Measurements from ENCODE around the gene CEP170B. TPM values are rescaled to one million over a fixed set of nuclear protein-coding genes. Genes with fewer than 3 reads are reported as not detected.

The CEP170B gene
- total and polyA plus RNA-seq, 2 donors (not counting 3 experiments of a cell fraction or from before 2014, with no cell fraction given), result 13.9 to 38.6 TPM

DNA sequence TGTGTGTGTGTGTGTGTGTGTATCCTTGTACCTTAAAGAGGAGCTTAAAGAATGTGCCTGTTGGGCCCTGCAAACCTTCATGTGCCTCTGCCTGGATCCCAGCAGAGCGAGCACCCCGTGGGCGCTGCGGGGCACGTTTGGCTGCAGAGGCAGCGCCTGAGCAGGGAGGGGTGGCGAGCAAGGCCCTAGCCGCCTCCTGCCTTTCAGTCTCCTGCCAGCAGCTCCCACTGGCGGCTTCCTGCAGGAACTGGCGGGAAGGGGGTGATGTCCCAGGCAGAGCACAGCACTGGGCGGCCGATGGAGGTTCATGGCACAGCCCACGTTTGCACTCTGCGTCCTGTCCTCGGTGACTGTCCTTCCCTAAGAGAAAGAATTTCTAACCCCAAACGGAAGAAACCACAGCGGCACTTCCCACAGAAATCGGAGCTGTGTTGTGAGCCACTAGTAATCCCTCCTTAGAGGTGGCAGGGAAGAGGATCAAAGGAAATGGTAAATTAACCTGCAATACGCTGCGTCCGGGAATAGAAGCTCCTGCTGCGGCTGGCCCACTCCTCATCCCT lies 44.3 kb upstream of the CEP170B start:
- no peaks in the 10 kb centered on the region for H3K9me3 ChIP-seq (replicated peaks; ENCODE audit: control insufficient read depth, insufficient read depth, low read length)
- no peak overlapping the region for H3K27ac ChIP-seq (ENCODE audit: insufficient read depth, low read depth, low read length)
- peak; percentile 49 for DNase-seq (ENCODE audit: low read depth, low spot score)
- no peak overlapping the region for H3K4me3 ChIP-seq (replicated peaks in 1 of 3; ENCODE audit: insufficient read depth in 1 of 3, low read depth in 1 of 3, low read length in 3 of 3)
- no peaks in the 10 kb centered on the region for H3K79me2 ChIP-seq (ENCODE audit: control insufficient read depth, insufficient read depth, low read length)
- intact Hi-C loops (cut with micrococcal nuclease), result loop anchor here (1.0 kb wide), 1 partner anchor 52 kb away; no protein-coding TSS in a partner anchor
- no peaks in the 10 kb centered on the region for H3K36me3 ChIP-seq (ENCODE audit: control insufficient read depth in 2 of 2, extremely low read depth in 1 of 2, insufficient read depth in 2 of 2, low read length in 2 of 2)
- H3K9ac ChIP-seq (replicated peaks; ENCODE audit: extremely low read depth, insufficient read depth, low read length), result no peak overlapping the region
- POLR2A ChIA-PET, result no interaction called here
- TF ChIP-seq POLR2AphosphoS5 (IDR thresholded peaks at IDR 0.05; ENCODE audit: insufficient read depth, low read depth, low read length), result no peak
- TF ChIP-seq, protein P1, sequence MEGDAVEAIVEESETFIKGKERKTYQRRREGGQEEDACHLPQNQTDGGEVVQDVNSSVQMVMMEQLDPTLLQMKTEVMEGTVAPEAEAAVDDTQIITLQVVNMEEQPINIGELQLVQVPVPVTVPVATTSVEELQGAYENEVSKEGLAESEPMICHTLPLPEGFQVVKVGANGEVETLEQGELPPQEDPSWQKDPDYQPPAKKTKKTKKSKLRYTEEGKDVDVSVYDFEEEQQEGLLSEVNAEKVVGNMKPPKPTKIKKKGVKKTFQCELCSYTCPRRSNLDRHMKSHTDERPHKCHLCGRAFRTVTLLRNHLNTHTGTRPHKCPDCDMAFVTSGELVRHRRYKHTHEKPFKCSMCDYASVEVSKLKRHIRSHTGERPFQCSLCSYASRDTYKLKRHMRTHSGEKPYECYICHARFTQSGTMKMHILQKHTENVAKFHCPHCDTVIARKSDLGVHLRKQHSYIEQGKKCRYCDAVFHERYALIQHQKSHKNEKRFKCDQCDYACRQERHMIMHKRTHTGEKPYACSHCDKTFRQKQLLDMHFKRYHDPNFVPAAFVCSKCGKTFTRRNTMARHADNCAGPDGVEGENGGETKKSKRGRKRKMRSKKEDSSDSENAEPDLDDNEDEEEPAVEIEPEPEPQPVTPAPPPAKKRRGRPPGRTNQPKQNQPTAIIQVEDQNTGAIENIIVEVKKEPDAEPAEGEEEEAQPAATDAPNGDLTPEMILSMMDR (IDR thresholded peaks at IDR 0.05; ENCODE audit: extremely low read depth in 1 of 2, insufficient read depth in 1 of 2, low read depth in 1 of 2, low read length in 2 of 2), result peak; percentile 49 to 75
- H3K4me2 ChIP-seq (ENCODE audit: insufficient read depth, low read length), result no peak overlapping the region
- H3K9me1 ChIP-seq (replicated peaks; ENCODE audit: control insufficient read depth, extremely low read depth, insufficient read depth, low read length), result no peaks in the 10 kb centered on the region
- peaks cover 9% of the 10 kb centered on the region for H3K4me1 ChIP-seq (ENCODE audit: control insufficient read depth, extremely low read depth, insufficient read depth, low read length)
- peak; percentile 80 for FAIRE-seq
- no peaks in the 10 kb centered on the region for H4K20me1 ChIP-seq (replicated peaks; ENCODE audit: control insufficient read depth, extremely low read depth, insufficient read depth, low read length)
- CTCF ChIA-PET, result interaction anchor here (1.1 to 5.0 kb wide), 9 partner anchors 11 to 93 kb away, joined by 3 to 67 read pairs (median 4); partner anchors contain the start of gene ZBTB42
- H2AFZ ChIP-seq (ENCODE audit: low read depth, low read length), result no peak overlapping the region
- no TSS peak for BruUV-seq (replicated peaks)
- dilution Hi-C loops (cut with MboI; ENCODE audit: extremely low pct_ligation_motif_present, low sequenced_read_pairs), result no loop called here
- H3K27me3 ChIP-seq (ENCODE audit: control insufficient read depth in 2 of 2, insufficient read depth in 2 of 2, low read length in 2 of 2), result no peaks in the 10 kb centered on the region

DNA sequence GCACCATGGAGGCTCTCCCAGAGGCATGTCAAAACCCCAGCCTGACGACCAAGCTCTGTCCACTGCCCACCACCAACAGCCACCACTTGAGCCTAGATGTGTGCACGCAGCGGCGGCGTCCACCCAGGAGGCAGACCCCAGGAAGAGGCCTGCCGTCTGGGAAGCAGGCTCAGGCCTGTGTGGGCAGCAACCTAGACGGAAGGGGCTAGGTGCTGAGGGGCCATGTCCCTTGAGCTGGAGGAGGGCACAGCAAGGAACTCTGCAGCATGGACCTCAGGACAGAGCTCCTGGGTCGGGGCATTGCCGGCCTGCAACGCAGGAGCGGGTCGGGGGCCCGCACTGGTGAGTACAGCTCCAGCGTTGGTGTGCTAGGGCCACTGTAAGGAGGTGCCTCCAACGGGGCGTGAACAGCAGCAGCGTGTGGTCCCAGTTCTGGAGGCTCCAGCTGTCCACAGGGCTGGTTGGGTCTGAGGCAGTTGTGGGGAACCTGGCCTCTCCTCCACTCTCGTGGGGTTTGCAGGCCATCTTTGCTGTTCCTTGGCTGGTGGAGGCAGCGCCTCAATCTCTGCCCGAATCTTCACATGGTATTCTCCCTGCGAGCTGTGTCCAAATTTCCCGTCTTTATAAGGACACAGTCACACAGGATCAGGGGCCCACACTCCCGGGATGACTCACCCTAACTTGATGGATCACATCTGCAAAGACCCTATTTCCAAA lies 43.7 kb upstream of the CEP170B start:
- intact Hi-C loops (cut with micrococcal nuclease), result no loop called here
- peaks cover 11% of the 10 kb centered on the region for H3K4me1 ChIP-seq (ENCODE audit: control insufficient read depth, extremely low read depth, insufficient read depth, low read length)
- no peaks in the 10 kb centered on the region for H3K9me3 ChIP-seq (replicated peaks; ENCODE audit: control insufficient read depth, insufficient read depth, low read length)
- ChIA-PET POLR2A (no interaction called here), CTCF (interaction anchor here (1.1 to 5.0 kb wide), 9 partner anchors 11 to 93 kb away, joined by 3 to 67 read pairs (median 4); partner anchors contain the start of gene ZBTB42)
- no peaks in the 10 kb centered on the region for H3K36me3 ChIP-seq (ENCODE audit: control insufficient read depth in 2 of 2, extremely low read depth in 1 of 2, insufficient read depth in 2 of 2, low read length in 2 of 2)
- no peak overlapping the region for H3K4me2 ChIP-seq (ENCODE audit: insufficient read depth, low read length)
- H3K9ac ChIP-seq (replicated peaks; ENCODE audit: extremely low read depth, insufficient read depth, low read length), result no peak overlapping the region
- H4K20me1 ChIP-seq (replicated peaks; ENCODE audit: control insufficient read depth, extremely low read depth, insufficient read depth, low read length), result no peaks in the 10 kb centered on the region
- H2AFZ ChIP-seq (ENCODE audit: low read depth, low read length), result no peak overlapping the region
- H3K27me3 ChIP-seq (ENCODE audit: control insufficient read depth in 2 of 2, insufficient read depth in 2 of 2, low read length in 2 of 2), result no peaks in the 10 kb centered on the region
- BruUV-seq (replicated peaks), result no TSS peak
- no peaks in the 10 kb centered on the region for H3K79me2 ChIP-seq (ENCODE audit: control insufficient read depth, insufficient read depth, low read length)
- H3K4me3 ChIP-seq (replicated peaks in 1 of 3; ENCODE audit: insufficient read depth in 1 of 3, low read depth in 1 of 3, low read length in 3 of 3), result no peak overlapping the region
- no peak overlapping the region for H3K27ac ChIP-seq (ENCODE audit: insufficient read depth, low read depth, low read length)
- no peak for FAIRE-seq
- TF ChIP-seq JUN (IDR thresholded peaks at IDR 0.05; ENCODE audit: borderline replicate concordance, insufficient read depth, insufficient read length, low read depth) (no peak), EZH2 (IDR thresholded peaks at IDR 0.05; ENCODE audit: borderline replicate concordance, low read depth, low read length, severe bottlenecking) (no peak), POLR2A (IDR thresholded peaks at IDR 0.05; ENCODE audit: low read depth, low read length) (no peak), GATA2 (IDR thresholded peaks at IDR 0.05; ENCODE audit: insufficient read depth, insufficient read length, low read depth, low read length) (no peak), POLR2AphosphoS5 (IDR thresholded peaks at IDR 0.05; ENCODE audit: insufficient read depth, low read depth, low read length) (no peak), MYC (IDR thresholded peaks at IDR 0.05; ENCODE audit: low read depth, low read length) (no peak), FOS (IDR thresholded peaks at IDR 0.05; ENCODE audit: borderline replicate concordance, insufficient read depth, low read length) (no peak)
- TF ChIP-seq, protein P2, sequence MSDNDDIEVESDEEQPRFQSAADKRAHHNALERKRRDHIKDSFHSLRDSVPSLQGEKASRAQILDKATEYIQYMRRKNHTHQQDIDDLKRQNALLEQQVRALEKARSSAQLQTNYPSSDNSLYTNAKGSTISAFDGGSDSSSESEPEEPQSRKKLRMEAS (IDR thresholded peaks at IDR 0.05; ENCODE audit: insufficient read depth, insufficient read length), result no peak
- TF ChIP-seq, protein P1 (IDR thresholded peaks at IDR 0.05; ENCODE audit: extremely low read depth in 1 of 2, insufficient read depth in 1 of 2, low read depth in 1 of 2, low read length in 2 of 2), result no peak
- no peaks in the 10 kb centered on the region for H3K9me1 ChIP-seq (replicated peaks; ENCODE audit: control insufficient read depth, extremely low read depth, insufficient read depth, low read length)
- no peak for DNase-seq (ENCODE audit: low read depth, low spot score)
- dilution Hi-C loops (cut with MboI; ENCODE audit: extremely low pct_ligation_motif_present, low sequenced_read_pairs), result no loop called here
